IPS-NIHi7 (cell line): ENCODE results near the gene TMEM204.

Source experiments
- DNase-seq: peaks from one replicate; pipeline ENCODE4 v3.0.0; 2012; ENCODE audit warnings: mixed read lengths; ENCODE audit errors: extremely low spot score

TMEM204 gene

GRCh38 chr16:1557576-1557975, 24.1 kb downstream of the TMEM204 start:
- DNase-seq: no peak

GRCh38 chr16:1559446-1559975, 26.0 kb downstream of the TMEM204 start:
- DNase-seq: no peak

GRCh38 chr16:1560153-1560552, 26.7 kb downstream of the TMEM204 start:
- DNase-seq: no peak

GRCh38 chr16:1560866-1561265, 27.4 kb downstream of the TMEM204 start:
- DNase-seq: no peak

GRCh38 chr16:1561266-1561665, 27.8 kb downstream of the TMEM204 start:
- DNase-seq: no peak

- no peak for DNase-seq
Measured at GRCh38 chr16:1561836-1562235, 28.4 kb downstream of the TMEM204 start.

- no peak for DNase-seq
Measured at GRCh38 chr16:1563786-1564185, 30.3 kb downstream of the TMEM204 start.

GRCh38 chr16:1564325-1564724, 30.9 kb downstream of the TMEM204 start:
- no peak for DNase-seq

- DNase-seq: no peak
Measured at GRCh38 chr16:1565083-1565805, 31.8 kb downstream of the TMEM204 start.

GRCh38 chr16:1567988-1568387, 34.5 kb downstream of the TMEM204 start:
- DNase-seq: no peak

- DNase-seq: no peak
Measured at GRCh38 chr16:1571012-1571671, 37.7 kb downstream of the TMEM204 start.

GRCh38 chr16:1572673-1573072, 39.2 kb downstream of the TMEM204 start:
- DNase-seq: no peak

- DNase-seq: no peak
Measured at GRCh38 chr16:1573301-1573700, 39.8 kb downstream of the TMEM204 start.

- DNase-seq: no peak
Measured at GRCh38 chr16:1575578-1575977, 42.1 kb downstream of the TMEM204 start.

GRCh38 chr16:1579214-1579613, 45.7 kb downstream of the TMEM204 start:
- no peak for DNase-seq

- DNase-seq: no peak
Measured at GRCh38 chr16:1580256-1580655, 46.8 kb downstream of the TMEM204 start.

GRCh38 chr16:1580956-1581355, 47.5 kb downstream of the TMEM204 start:
- no peak for DNase-seq

GRCh38 chr16:1581804-1582203, 48.3 kb downstream of the TMEM204 start:
- no peak for DNase-seq

- no peak for DNase-seq
Measured at GRCh38 chr16:1583180-1583579, 49.7 kb downstream of the TMEM204 start.

- no peak for DNase-seq
Measured at GRCh38 chr16:1584926-1585484, 51.5 kb downstream of the TMEM204 start.

- no peak for DNase-seq
Measured at GRCh38 chr16:1590366-1590765, 56.9 kb downstream of the TMEM204 start.

GRCh38 chr16:1590930-1591705, 57.7 kb downstream of the TMEM204 start:
- no peak for DNase-seq
